GDM1 (cell line): ENCODE measurements around the gene PHF5A.
A peak's percentile ranks its signal among the peaks of the same experiment; 100 is the strongest.
"Not testable (repeated sequence)": the region's sequence is repeated elsewhere in the genome, so short reads cannot be mapped to it uniquely, and the experiment has no call there.

Source experiments
- DNase-seq: peaks from one replicate; lab custom pipeline; 2025; lab: John Stamatoyannopoulos, UW

PHF5A gene

GRCh38 chr22:41488076-41488475, 19.6 kb upstream of the PHF5A start:
- DNase-seq = no peak

- DNase-seq = no peak
Observed at GRCh38 chr22:41487037-41487935, 18.8 kb upstream of the PHF5A start.

GRCh38 chr22:41485033-41485432, 16.5 kb upstream of the PHF5A start:
- no peak for DNase-seq

GRCh38 chr22:41482319-41482935, 13.9 kb upstream of the PHF5A start:
- DNase-seq = no peak

GRCh38 chr22:41481925-41482318, 13.4 kb upstream of the PHF5A start:
- no peak for DNase-seq

GRCh38 chr22:41481131-41481830, 12.8 kb upstream of the PHF5A start:
- DNase-seq = no peak

GRCh38 chr22:41480397-41480735, 11.9 kb upstream of the PHF5A start:
- DNase-seq = no peak

- DNase-seq = no peak
Observed at GRCh38 chr22:41479671-41480396, 11.3 kb upstream of the PHF5A start.

GRCh38 chr22:41478891-41479521, 10.5 kb upstream of the PHF5A start:
- no peak for DNase-seq

- no peak for DNase-seq
Observed at GRCh38 chr22:41478473-41478872, 10.0 kb upstream of the PHF5A start.

GRCh38 chr22:41474872-41475451, 6.5 kb upstream of the PHF5A start:
- DNase-seq = no peak

- DNase-seq = no peak
Observed at GRCh38 chr22:41471568-41471967, 3.1 kb upstream of the PHF5A start.

- DNase-seq = no peak
Observed at GRCh38 chr22:41470886-41471285, 2.4 kb upstream of the PHF5A start.

GRCh38 chr22:41469218-41469851, 843 bp upstream of the PHF5A start:
- DNase-seq = no peak

- DNase-seq = no peak
Observed at GRCh38 chr22:41461901-41462300, 6.6 kb downstream of the PHF5A start.

- not testable (repeated sequence) for DNase-seq
Observed at GRCh38 chr22:41460071-41460470, 8.4 kb downstream of the PHF5A start.

- no peak for DNase-seq
Observed at GRCh38 chr22:41459431-41459830, 9.1 kb downstream of the PHF5A start.

GRCh38 chr22:41458161-41458728, 10.2 kb downstream of the PHF5A start:
- peak; percentile 58 for DNase-seq

- peak; percentile 99 for DNase-seq
Observed at GRCh38 chr22:41448189-41448808, 20.2 kb downstream of the PHF5A start.
